T-helper 9 cell (primary cell): ENCODE results near the gene COX4I2.

Experiments
- DNase-seq: peaks from one replicate; pipeline ENCODE4 v3.0.0-alpha.2; 2020

The COX4I2 gene

GRCh38 chr20:31677553-31678260 lies 40.0 kb downstream of the COX4I2 start:
- no peak for DNase-seq

DNA sequence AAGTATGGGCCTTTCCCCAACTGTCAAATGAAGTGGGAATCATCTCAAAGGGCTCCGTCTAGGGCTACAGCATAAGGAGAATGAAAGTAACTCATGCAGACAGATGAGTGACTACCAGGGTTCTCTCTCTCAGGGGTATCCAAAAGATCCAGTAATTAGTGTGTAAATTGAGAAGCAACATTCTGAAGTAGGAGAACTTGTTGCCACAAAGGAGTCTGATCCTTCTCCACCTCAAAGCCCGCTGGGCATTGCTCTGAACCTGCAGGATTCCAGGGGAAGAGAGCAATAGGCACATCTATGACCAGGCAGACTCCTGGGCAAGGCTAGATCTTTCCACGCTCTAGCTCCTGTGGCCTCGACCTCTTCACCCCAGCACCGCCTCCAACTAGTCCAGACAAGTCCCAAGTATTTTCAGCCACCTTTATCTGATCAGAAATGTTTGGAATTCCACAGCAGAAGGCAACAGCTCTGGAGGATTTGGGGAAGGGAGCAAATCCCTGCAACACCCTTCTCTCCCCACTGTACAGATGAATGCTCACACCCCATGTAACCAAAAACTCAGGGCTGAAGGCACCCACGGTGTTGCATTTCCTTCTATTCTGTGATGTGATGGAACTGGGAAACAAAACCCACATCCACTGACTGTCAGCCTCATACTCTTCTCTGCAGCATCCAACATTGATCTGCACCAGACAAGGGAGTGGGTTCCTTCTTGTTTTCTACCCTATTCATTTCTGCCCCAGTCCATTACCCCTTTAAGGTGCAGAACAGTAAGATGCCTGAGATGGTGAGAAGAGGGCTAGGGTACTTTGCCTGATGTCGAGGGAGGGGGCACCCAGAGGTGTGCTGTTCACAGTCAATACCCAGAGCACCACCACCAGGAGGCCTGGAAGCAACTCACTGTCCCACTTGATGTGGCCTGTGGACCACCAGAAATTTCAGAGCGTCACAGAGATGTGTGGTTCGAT lies 41.0 kb downstream of the COX4I2 start:
- no peak for DNase-seq

GRCh38 chr20:31679357-31680285 lies 41.9 kb downstream of the COX4I2 start:
- DNase-seq = no peak

- DNase-seq = no peak
These were observed 42.8 kb downstream of the COX4I2 start for GRCh38 chr20:31680286-31681127.

- DNase-seq = no peak
These were observed 43.5 kb downstream of the COX4I2 start for GRCh38 chr20:31681128-31681727.

DNA sequence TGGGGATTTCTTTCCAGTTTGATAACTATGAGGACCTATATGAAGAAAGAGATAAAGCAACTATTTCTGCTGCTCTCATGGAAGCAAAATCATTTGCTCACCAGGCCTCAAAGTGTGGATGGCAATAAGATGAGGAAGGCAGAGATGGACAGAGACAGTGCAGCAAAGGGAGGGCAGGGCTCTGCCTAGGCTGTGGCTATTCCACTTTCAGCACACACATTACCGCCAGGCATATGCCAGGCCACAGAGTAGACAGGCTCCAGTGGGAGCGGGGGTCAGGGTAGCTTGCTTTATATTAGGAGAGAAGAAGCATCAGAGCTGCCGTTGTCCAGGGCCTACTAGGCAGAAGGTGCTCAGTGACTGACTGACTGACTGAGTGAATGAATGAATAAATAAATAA lies 44.1 kb downstream of the COX4I2 start:
- DNase-seq = no peak

GRCh38 chr20:31682352-31682751 lies 44.6 kb downstream of the COX4I2 start:
- DNase-seq = no peak

DNA sequence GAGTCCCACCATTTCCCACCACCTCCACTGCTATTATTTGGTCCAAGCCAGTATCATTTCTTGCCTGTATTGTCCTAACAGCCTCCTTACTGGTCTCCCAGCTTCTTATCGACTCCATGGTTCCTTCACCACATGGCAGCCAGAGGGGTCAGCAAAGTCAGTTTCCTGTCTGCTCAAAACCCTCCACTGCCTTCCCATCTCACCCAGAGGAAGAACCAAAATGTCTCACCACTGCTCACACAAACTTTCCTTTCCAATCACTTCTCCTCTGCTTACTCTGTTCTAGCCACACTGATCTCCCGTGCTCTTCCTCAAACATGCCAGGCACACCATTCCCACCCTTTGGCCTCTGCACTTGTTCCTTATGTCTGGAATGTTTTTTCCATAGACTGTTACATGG lies 45.2 kb downstream of the COX4I2 start:
- DNase-seq = no peak

GRCh38 chr20:31684153-31685015 lies 46.7 kb downstream of the COX4I2 start:
- DNase-seq = no peak

GRCh38 chr20:31685853-31686643 lies 48.3 kb downstream of the COX4I2 start:
- no peak for DNase-seq

GRCh38 chr20:31687777-31688176 lies 50.1 kb downstream of the COX4I2 start:
- no peak for DNase-seq

DNA sequence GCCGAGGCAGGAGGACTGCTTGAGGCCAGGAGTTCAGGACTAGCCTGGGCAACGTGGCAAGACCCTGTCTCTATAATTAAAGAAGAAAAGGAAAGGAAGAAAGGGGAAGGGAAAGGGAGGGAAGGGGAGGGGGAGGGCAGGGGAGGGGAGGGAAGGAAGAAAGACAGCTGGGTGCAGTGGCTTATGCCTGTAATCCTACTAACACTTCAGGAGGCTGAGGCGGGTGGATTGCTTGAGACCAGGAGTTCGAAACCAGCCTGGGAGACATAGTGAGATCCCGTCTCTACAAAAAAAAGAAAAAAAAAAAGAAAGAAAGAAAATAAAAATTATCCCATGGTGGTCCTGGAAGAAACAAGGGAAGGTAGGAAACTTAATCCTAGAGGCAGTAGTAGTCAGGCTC lies 51.4 kb downstream of the COX4I2 start:
- DNase-seq = no peak

DNA sequence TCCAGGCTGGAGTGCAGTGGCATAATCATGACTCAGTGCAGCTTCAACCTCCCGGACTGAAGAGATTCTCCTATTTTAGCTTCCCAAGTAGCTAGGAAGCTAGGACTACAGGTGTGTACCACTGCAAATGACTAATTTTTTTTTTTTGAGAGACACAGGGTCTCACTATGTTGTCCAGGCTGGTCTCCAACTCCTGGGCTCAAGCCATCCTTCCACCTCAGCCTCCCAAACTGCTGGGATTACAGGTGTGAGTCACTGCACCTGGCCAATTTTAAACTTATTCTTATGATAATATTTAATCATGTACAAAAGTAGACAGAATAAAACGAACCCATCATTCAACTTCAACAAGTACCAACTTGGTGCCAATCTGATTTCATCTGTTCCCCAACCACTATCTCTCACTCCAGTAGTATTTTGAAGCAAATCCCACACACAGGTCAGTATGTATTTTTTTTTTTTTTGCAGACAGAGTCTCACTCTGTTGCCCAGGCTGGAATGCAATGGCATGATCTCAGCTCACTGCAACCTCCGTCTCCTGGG lies 52.5 kb downstream of the COX4I2 start:
- DNase-seq = no peak

GRCh38 chr20:31691646-31692275 lies 54.0 kb downstream of the COX4I2 start:
- no peak for DNase-seq

DNA sequence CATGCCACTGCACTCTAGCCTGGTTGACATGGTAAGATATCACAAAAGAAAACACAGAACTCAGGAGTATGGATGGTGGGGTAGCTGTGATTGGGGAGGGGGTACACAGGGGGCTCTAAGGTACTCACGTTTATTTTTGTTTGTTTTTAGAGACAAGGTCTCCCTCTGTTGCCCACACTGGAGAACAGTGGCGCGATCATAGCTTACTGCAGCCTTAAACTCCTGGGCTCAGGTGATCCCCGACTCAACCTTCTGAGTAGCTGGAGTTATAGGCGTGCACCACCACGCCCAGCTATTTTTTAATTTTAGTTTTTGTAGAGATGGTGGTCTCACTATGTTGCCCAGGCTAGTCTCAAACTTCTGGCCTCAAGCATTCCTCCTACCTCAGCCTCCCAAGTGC lies 55.7 kb downstream of the COX4I2 start:
- no peak for DNase-seq

GRCh38 chr20:31693987-31694661 lies 56.4 kb downstream of the COX4I2 start:
- DNase-seq = no peak
